Neural cell (in vitro differentiated cells): ENCODE results near the gene DIP2C. TPM values are rescaled to one million over a fixed set of nuclear protein-coding genes. Genes with fewer than 3 reads are reported as not detected.

Experiments used
- H2AFZ ChIP-seq: fragments of 200-600, 300-800 bp; sonication (generic), shearing (Covaris generic); 2 replicates; pipeline ENCODE4 v1.6.0; 2014; ENCODE audit warnings: low read depth, mild to moderate bottlenecking, antibody characterized with exemption, low read length, moderate library complexity
- H3F3A ChIP-seq: fragments of 200-600 bp; shearing (Covaris generic); 2 replicates; pipeline ENCODE4 v1.6.1; 2016; ENCODE audit warnings: mild to moderate bottlenecking, moderate library complexity, mixed read lengths, antibody characterized with exemption, low read length; ENCODE audit not compliant: insufficient read depth, poor library complexity, severe bottlenecking
- H3K27ac ChIP-seq: fragments of 200-600, 300-800 bp; sonication (generic), shearing (Covaris generic); 2 replicates; pipeline ENCODE4 v1.5.1; 2014; ENCODE audit warnings: mild to moderate bottlenecking, low read length, moderate library complexity
- H3K27me3 ChIP-seq: fragments of 300-800, 200-600 bp; sonication (generic), shearing (Covaris generic); 2 replicates; pipeline ENCODE4 v1.6.0; 2014; ENCODE audit warnings: mild to moderate bottlenecking, low read depth, low read length, moderate library complexity; ENCODE audit not compliant: insufficient read depth
- H3K36me3 ChIP-seq: fragments of 300-800, 200-600 bp; sonication (generic), shearing (Covaris generic); 2 replicates; pipeline ENCODE4 v1.5.1; 2014; ENCODE audit warnings: mild to moderate bottlenecking, antibody characterized with exemption, low read length, moderate library complexity; ENCODE audit not compliant: insufficient read depth
- H3K4me2 ChIP-seq: fragments of 300-800, 200-600 bp; sonication (generic), shearing (Covaris generic); 2 replicates; pipeline ENCODE4 v1.6.0; 2014; ENCODE audit warnings: mild to moderate bottlenecking, low read length
- H3K4me3 ChIP-seq: fragments of 300-800, 200-600 bp; sonication (generic), shearing (Covaris generic); 2 replicates; pipeline ENCODE4 v1.5.1; 2014; ENCODE audit warnings: mild to moderate bottlenecking, low read length, moderate library complexity
- H3K79me2 ChIP-seq: fragments of 200-600 bp; shearing (Covaris generic); replicated peaks from 2 replicates; pipeline ENCODE4 v1.6.0; 2014; ENCODE audit warnings: mild to moderate bottlenecking, low read length, moderate library complexity; ENCODE audit not compliant: insufficient read depth
- H3K9ac ChIP-seq: fragments of 300-800, 200-600 bp; sonication (generic), shearing (Covaris generic); 2 replicates; pipeline ENCODE4 v1.6.1; 2016; ENCODE audit warnings: mild to moderate bottlenecking, low read length, mixed read lengths
- H3K9me2 ChIP-seq: fragments of 200-600 bp; shearing (Covaris generic); 2 replicates; pipeline ENCODE4 v1.6.1; 2016; ENCODE audit warnings: mild to moderate bottlenecking, low read length, mixed read lengths; ENCODE audit not compliant: insufficient read depth
- H3K9me3 ChIP-seq: fragments of 200-600, 300-800 bp; sonication (generic), shearing (Covaris generic); 2 replicates; pipeline ENCODE4 v1.6.1; 2016; ENCODE audit warnings: mild to moderate bottlenecking, mixed run types, low read length, moderate library complexity, mixed read lengths
- H4K20me1 ChIP-seq: fragments of 200-600 bp; shearing (Covaris generic); 2 replicates; pipeline ENCODE4 v1.6.1; 2016; ENCODE audit warnings: mild to moderate bottlenecking, mixed run types; ENCODE audit not compliant: insufficient read depth
- CTCF ChIP-seq: fragments of 450-650 bp; IDR thresholded peaks from 2 replicates; pipeline ENCODE4 v1.5.1; 2014; ENCODE audit warnings: antibody characterized with exemption, mild to moderate bottlenecking, moderate library complexity; ENCODE audit not compliant: poor library complexity, severe bottlenecking
- EP300 ChIP-seq: fragments of 450-650 bp; conservative IDR thresholded peaks from 2 replicates; pipeline ENCODE4 v1.6.1; 2014; ENCODE audit warnings: antibody characterized with exemption, mild to moderate bottlenecking, moderate library complexity; ENCODE audit not compliant: poor library complexity, severe bottlenecking
- EZH2 ChIP-seq: fragments of 200-600, 300-800 bp; shearing (Covaris generic), sonication (generic); IDR thresholded peaks from 2 replicates; pipeline ENCODE4 v1.6.1; 2014; ENCODE audit warnings: antibody characterized with exemption, low read length, borderline replicate concordance, mild to moderate bottlenecking; ENCODE audit not compliant: insufficient read depth, poor library complexity, severe bottlenecking
- MXI1 ChIP-seq: fragments of 450-650 bp; conservative IDR thresholded peaks from 2 replicates; pipeline ENCODE4 v1.6.1; 2014; ENCODE audit warnings: antibody characterized with exemption, mild to moderate bottlenecking; ENCODE audit not compliant: poor library complexity, severe bottlenecking
- POLR2AphosphoS5 ChIP-seq: IDR thresholded peaks from 2 replicates; pipeline ENCODE4 v1.6.1; 2012
- RAD21 ChIP-seq: fragments of 450-650 bp; conservative IDR thresholded peaks from 2 replicates; pipeline ENCODE4 v1.6.1; 2014; ENCODE audit warnings: antibody characterized with exemption, mild to moderate bottlenecking, moderate library complexity
- SMC3 ChIP-seq: fragments of 450-650 bp; conservative IDR thresholded peaks from 2 replicates; pipeline ENCODE4 v1.6.1; 2014; ENCODE audit warnings: antibody characterized with exemption, mild to moderate bottlenecking, moderate library complexity; ENCODE audit not compliant: poor library complexity
- TAF1 ChIP-seq: IDR thresholded peaks from 2 replicates; pipeline ENCODE4 v1.6.1; 2012; ENCODE audit warnings: low read depth
- polyA plus RNA-seq: library from polyadenylated mRNA; depleted of rRNA; stranded (reverse); fragments of >200 nt; gene quantifications from 2 replicates; pipeline ENCODE4 v1.2.3, GENCODE V29; 2014
- TF ChIP-seq, protein P1 (sequence below): IDR thresholded peaks from 2 replicates; pipeline ENCODE4 v1.6.1; 2012; ENCODE audit warnings: borderline replicate concordance

The DIP2C gene
- polyA plus RNA-seq, 1 donor from 2014 or later, result 24.1 TPM

- H3K79me2 ChIP-seq, result peaks cover 8% of the 10 kb centered on the region
- no peaks in the 10 kb centered on the region for H3F3A ChIP-seq
- no peak overlapping the region for H2AFZ ChIP-seq
- H3K9me3 ChIP-seq, result no peaks in the 10 kb centered on the region
- H3K27ac ChIP-seq, result no peak overlapping the region
- no peaks in the 10 kb centered on the region for H3K27me3 ChIP-seq
- no peak for TF ChIP-seq EZH2
- TF ChIP-seq TAF1, result no peak
- no peak for TF ChIP-seq POLR2AphosphoS5
- no peak for TF ChIP-seq EP300
- TF ChIP-seq, protein P1, sequence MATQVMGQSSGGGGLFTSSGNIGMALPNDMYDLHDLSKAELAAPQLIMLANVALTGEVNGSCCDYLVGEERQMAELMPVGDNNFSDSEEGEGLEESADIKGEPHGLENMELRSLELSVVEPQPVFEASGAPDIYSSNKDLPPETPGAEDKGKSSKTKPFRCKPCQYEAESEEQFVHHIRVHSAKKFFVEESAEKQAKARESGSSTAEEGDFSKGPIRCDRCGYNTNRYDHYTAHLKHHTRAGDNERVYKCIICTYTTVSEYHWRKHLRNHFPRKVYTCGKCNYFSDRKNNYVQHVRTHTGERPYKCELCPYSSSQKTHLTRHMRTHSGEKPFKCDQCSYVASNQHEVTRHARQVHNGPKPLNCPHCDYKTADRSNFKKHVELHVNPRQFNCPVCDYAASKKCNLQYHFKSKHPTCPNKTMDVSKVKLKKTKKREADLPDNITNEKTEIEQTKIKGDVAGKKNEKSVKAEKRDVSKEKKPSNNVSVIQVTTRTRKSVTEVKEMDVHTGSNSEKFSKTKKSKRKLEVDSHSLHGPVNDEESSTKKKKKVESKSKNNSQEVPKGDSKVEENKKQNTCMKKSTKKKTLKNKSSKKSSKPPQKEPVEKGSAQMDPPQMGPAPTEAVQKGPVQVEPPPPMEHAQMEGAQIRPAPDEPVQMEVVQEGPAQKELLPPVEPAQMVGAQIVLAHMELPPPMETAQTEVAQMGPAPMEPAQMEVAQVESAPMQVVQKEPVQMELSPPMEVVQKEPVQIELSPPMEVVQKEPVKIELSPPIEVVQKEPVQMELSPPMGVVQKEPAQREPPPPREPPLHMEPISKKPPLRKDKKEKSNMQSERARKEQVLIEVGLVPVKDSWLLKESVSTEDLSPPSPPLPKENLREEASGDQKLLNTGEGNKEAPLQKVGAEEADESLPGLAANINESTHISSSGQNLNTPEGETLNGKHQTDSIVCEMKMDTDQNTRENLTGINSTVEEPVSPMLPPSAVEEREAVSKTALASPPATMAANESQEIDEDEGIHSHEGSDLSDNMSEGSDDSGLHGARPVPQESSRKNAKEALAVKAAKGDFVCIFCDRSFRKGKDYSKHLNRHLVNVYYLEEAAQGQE, result no peak
- no peak for TF ChIP-seq RAD21
- H3K4me3 ChIP-seq, result no peak overlapping the region
- H3K9ac ChIP-seq, result no peak overlapping the region
- no peaks in the 10 kb centered on the region for H4K20me1 ChIP-seq
- no peaks in the 10 kb centered on the region for H3K9me2 ChIP-seq
- no peak overlapping the region for H3K4me2 ChIP-seq
- H3K36me3 ChIP-seq, result peaks cover 16% of the 10 kb centered on the region
Observed at GRCh38 chr10:459743-460142, 229.7 kb downstream of the DIP2C start.

- Histone ChIP-seq H3K79me2 (peaks cover 6% of the 10 kb centered on the region), H3F3A (no peaks in the 10 kb centered on the region), H2AFZ (no peak overlapping the region), H3K4me3 (no peak overlapping the region), H3K27ac (no peak overlapping the region), H3K9me2 (no peaks in the 10 kb centered on the region), H3K9me3 (no peaks in the 10 kb centered on the region), H4K20me1 (no peaks in the 10 kb centered on the region), H3K36me3 (peaks cover 16% of the 10 kb centered on the region), H3K4me2 (no peak overlapping the region), H3K9ac (no peak overlapping the region), H3K27me3 (no peaks in the 10 kb centered on the region)
- TF ChIP-seq POLR2AphosphoS5 (no peak), EP300 (no peak), CTCF (no peak), RAD21 (no peak), TAF1 (no peak), SMC3 (no peak), MXI1 (no peak), EZH2 (no peak)
- TF ChIP-seq, protein P1, result no peak
Observed at GRCh38 chr10:458421-458851, 231.0 kb downstream of the DIP2C start.
